OCI-LY1 (cell line): ENCODE results near the gene SUV39H1.
"Not testable (repeated sequence)": the region's sequence is repeated elsewhere in the genome, so short reads cannot be mapped to it uniquely, and the experiment has no call there.

Source experiments
- H2AFZ ChIP-seq: fragments of 200-600 bp; sonication (generic), shearing (Covaris generic); 2 replicates; pipeline ENCODE4 v1.6.0; 2014; ENCODE audit warnings: antibody characterized with exemption, mild to moderate bottlenecking, low read length
- H3F3A ChIP-seq: fragments of 200-600 bp; sonication (generic), shearing (Covaris generic); 2 replicates; pipeline ENCODE4 v1.6.0; 2014; ENCODE audit warnings: mild to moderate bottlenecking, antibody characterized with exemption, low read length, moderate library complexity; ENCODE audit not compliant: insufficient read depth
- H3K27ac ChIP-seq: fragments of 200-600 bp; sonication (generic); 2 replicates; pipeline ENCODE4 v1.5.1; 2014; ENCODE audit warnings: low read length, mixed run types, mild to moderate bottlenecking, low read depth; ENCODE audit not compliant: poor library complexity, severe bottlenecking
- H3K27me3 ChIP-seq: fragments of 200-600 bp; sonication (generic); 2 replicates; pipeline ENCODE4 v1.6.0; 2014; ENCODE audit warnings: antibody characterized with exemption, mild to moderate bottlenecking, low read length, moderate library complexity; ENCODE audit not compliant: insufficient read depth
- H3K36me3 ChIP-seq: fragments of 200-600 bp; sonication (generic); 2 replicates; pipeline ENCODE4 v1.6.1; 2014; ENCODE audit warnings: mild to moderate bottlenecking, antibody characterized with exemption, low read length, moderate library complexity, mixed read lengths; ENCODE audit not compliant: insufficient read depth
- H3K4me1 ChIP-seq: fragments of 200-600 bp; sonication (generic); 2 replicates; pipeline ENCODE4 v1.5.1; 2014; ENCODE audit warnings: mild to moderate bottlenecking, low read length, moderate library complexity; ENCODE audit not compliant: insufficient read depth, severe bottlenecking
- H3K4me2 ChIP-seq: fragments of 200-600 bp; sonication (generic), shearing (Covaris generic); 2 replicates; pipeline ENCODE4 v1.6.1; 2014; ENCODE audit warnings: low read length
- H3K4me3 ChIP-seq: fragments of 200-600 bp; sonication (generic); 2 replicates; pipeline ENCODE4 v1.5.1; 2014; ENCODE audit warnings: low read length, low read depth, mild to moderate bottlenecking, mixed read lengths; ENCODE audit not compliant: poor library complexity, severe bottlenecking
- H3K79me2 ChIP-seq: fragments of 200-600 bp; shearing (Covaris generic); 2 replicates; pipeline ENCODE4 v1.6.1; 2016; ENCODE audit warnings: mixed run types, low read length, mixed read lengths; ENCODE audit not compliant: insufficient read depth
- H3K9ac ChIP-seq: fragments of 200-600 bp; sonication (generic), shearing (Covaris generic); 2 replicates; pipeline ENCODE4 v1.6.1; 2014; ENCODE audit warnings: mild to moderate bottlenecking, low read length, mixed read lengths
- H3K9me2 ChIP-seq: fragments of 200-600 bp; sonication (generic), shearing (Covaris generic); 2 replicates; pipeline ENCODE4 v1.6.1; 2014; ENCODE audit warnings: low read depth, mild to moderate bottlenecking, low read length, mixed read lengths
- H3K9me3 ChIP-seq: fragments of 200-600 bp; shearing (Covaris generic); 2 replicates; pipeline ENCODE4 v1.6.1; 2014; ENCODE audit warnings: low read length, mixed read lengths
- H4K20me1 ChIP-seq: fragments of 200-600 bp; sonication (generic), shearing (Covaris generic); 2 replicates; pipeline ENCODE4 v1.6.0; 2016; ENCODE audit warnings: mild to moderate bottlenecking, low read length; ENCODE audit not compliant: insufficient read depth
- CTCF ChIP-seq: fragments of 200-600 bp; sonication (generic), shearing (Covaris generic); IDR thresholded peaks from 2 replicates; pipeline ENCODE4 v1.5.1; 2017; ENCODE audit warnings: mild to moderate bottlenecking, antibody characterized with exemption, low read length, moderate library complexity, mixed read lengths
- EZH2 ChIP-seq: fragments of 200-600 bp; sonication (generic), shearing (Covaris generic); IDR thresholded peaks from 2 replicates; pipeline ENCODE4 v1.8.0; 2017; ENCODE audit warnings: borderline replicate concordance, mixed run types, mild to moderate bottlenecking, antibody characterized with exemption, low read length, moderate library complexity, mixed read lengths

SUV39H1 gene

GRCh38 chrX:48666649-48667048 lies 29.9 kb upstream of the SUV39H1 start:
- no peak overlapping the region for H3K27ac ChIP-seq
- H3K4me1 ChIP-seq: peaks cover 7% of the 10 kb centered on the region
- no peaks in the 10 kb centered on the region for H4K20me1 ChIP-seq
- H3F3A ChIP-seq: no peaks in the 10 kb centered on the region
- no peaks in the 10 kb centered on the region for H3K79me2 ChIP-seq
- H3K9ac ChIP-seq: no peak overlapping the region
- H2AFZ ChIP-seq: no peak overlapping the region
- no peak overlapping the region for H3K4me2 ChIP-seq
- TF ChIP-seq CTCF (no peak), EZH2 (no peak)
- H3K36me3 ChIP-seq: no peaks in the 10 kb centered on the region
- no peak overlapping the region for H3K4me3 ChIP-seq
- no peaks in the 10 kb centered on the region for H3K9me2 ChIP-seq
- H3K27me3 ChIP-seq: no peaks in the 10 kb centered on the region
- H3K9me3 ChIP-seq: no peaks in the 10 kb centered on the region

GRCh38 chrX:48667509-48667908 lies 29.0 kb upstream of the SUV39H1 start:
- H3K27me3 ChIP-seq: no peaks in the 10 kb centered on the region
- H3K79me2 ChIP-seq: no peaks in the 10 kb centered on the region
- no peaks in the 10 kb centered on the region for H3K9me2 ChIP-seq
- no peaks in the 10 kb centered on the region for H4K20me1 ChIP-seq
- H3K27ac ChIP-seq: no peak overlapping the region
- no peaks in the 10 kb centered on the region for H3K36me3 ChIP-seq
- no peaks in the 10 kb centered on the region for H3F3A ChIP-seq
- H3K9me3 ChIP-seq: no peaks in the 10 kb centered on the region
- peaks cover 7% of the 10 kb centered on the region for H3K4me1 ChIP-seq
- H3K9ac ChIP-seq: no peak overlapping the region
- no peak overlapping the region for H3K4me2 ChIP-seq
- no peak overlapping the region for H2AFZ ChIP-seq
- no peak overlapping the region for H3K4me3 ChIP-seq
- TF ChIP-seq CTCF (no peak), EZH2 (no peak)

GRCh38 chrX:48668187-48668586 lies 28.3 kb upstream of the SUV39H1 start:
- H3K9me2 ChIP-seq, H2AFZ ChIP-seq, H3K4me1 ChIP-seq, H3K27ac ChIP-seq, H3K79me2 ChIP-seq, H3K4me3 ChIP-seq, H3F3A ChIP-seq, H4K20me1 ChIP-seq, H3K36me3 ChIP-seq, H3K9ac ChIP-seq, H3K27me3 ChIP-seq, H3K4me2 ChIP-seq, H3K9me3 ChIP-seq: not testable (repeated sequence)

- H3K27ac ChIP-seq: peak overlapping the region; percentile 86
- H2AFZ ChIP-seq: no peak overlapping the region
These were observed 20.2 kb upstream of the SUV39H1 start for GRCh38 chrX:48676106-48676892.

More at GRCh38 chrX:48676106-48676892, 20.2 kb upstream of the SUV39H1 start:
- peak overlapping the region; percentile 99 for H3K4me3 ChIP-seq
- H3K27me3 ChIP-seq: no peaks in the 10 kb centered on the region
- peak overlapping the region; percentile 99 for H3K9ac ChIP-seq
- H3K79me2 ChIP-seq: no peaks in the 10 kb centered on the region
- H3K4me1 ChIP-seq: peaks cover 25% of the 10 kb centered on the region
- no peaks in the 10 kb centered on the region for H3F3A ChIP-seq
- TF ChIP-seq EZH2 (no peak), CTCF (no peak)
- H4K20me1 ChIP-seq: no peaks in the 10 kb centered on the region
- H3K36me3 ChIP-seq: no peaks in the 10 kb centered on the region
- no peaks in the 10 kb centered on the region for H3K9me3 ChIP-seq
- H3K9me2 ChIP-seq: no peaks in the 10 kb centered on the region
- H3K4me2 ChIP-seq: peak overlapping the region; percentile 95
